Kidney epithelial cell (primary cell): ENCODE measurements around the gene NAT14. TPM values are rescaled to one million over a fixed set of nuclear protein-coding genes. Genes with fewer than 3 reads are reported as not detected.

Experiments
- DNase-seq: peaks from one replicate; pipeline ENCODE4 v3.0.0-alpha.2; 2010; ENCODE audit warnings: low read depth
- H3K27me3 ChIP-seq: 2 replicates; pipeline ENCODE4 v1.6.0; 2011; ENCODE audit warnings: low read length; ENCODE audit not compliant: control insufficient read depth, insufficient read depth
- H3K36me3 ChIP-seq: 2 replicates; pipeline ENCODE4 v1.5.1; 2011; ENCODE audit warnings: low read length; ENCODE audit not compliant: control insufficient read depth, insufficient read depth
- H3K4me3 ChIP-seq: 2 replicates; pipeline ENCODE4 v1.5.1; 2011; ENCODE audit warnings: low read depth, mild to moderate bottlenecking, control low read depth, low read length
- CTCF ChIP-seq: IDR thresholded peaks from 2 replicates; pipeline ENCODE4 v1.5.1; 2011; ENCODE audit warnings: mild to moderate bottlenecking, moderate library complexity, low read length, control low read depth, inconsistent platforms; ENCODE audit not compliant: insufficient read depth, poor library complexity, severe bottlenecking
- total RNA-seq: library from RNA; depleted of rRNA; stranded (reverse); fragments of >200 nt; gene quantifications from 2 replicates; pipeline ENCODE4 v1.2.3, GENCODE V29; 2015

The NAT14 gene
- total RNA-seq, 1 donor from 2014 or later: 18.2 TPM

DNA sequence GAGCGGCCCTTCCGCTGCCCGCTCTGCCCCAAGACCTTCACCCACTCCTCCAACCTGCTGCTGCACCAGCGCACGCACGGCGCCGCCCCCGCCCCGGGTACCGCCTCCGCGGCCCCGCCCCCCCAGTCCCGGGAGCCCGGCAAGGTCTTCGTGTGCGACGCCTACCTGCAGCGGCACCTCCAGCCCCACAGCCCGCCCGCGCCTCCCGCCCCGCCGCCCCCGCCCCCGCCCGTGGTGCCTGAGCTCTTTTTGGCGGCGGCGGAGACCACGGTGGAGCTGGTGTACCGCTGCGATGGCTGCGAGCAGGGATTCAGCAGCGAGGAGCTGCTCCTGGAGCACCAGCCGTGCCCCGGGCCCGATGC lies 3.2 kb upstream of the NAT14 start:
- no peak for TF ChIP-seq CTCF
- no peak for DNase-seq
- H3K27me3 ChIP-seq: no peaks in the 10 kb centered on the region
- peaks cover 1% of the 10 kb centered on the region for H3K36me3 ChIP-seq
- H3K4me3 ChIP-seq: no peak overlapping the region

DNA sequence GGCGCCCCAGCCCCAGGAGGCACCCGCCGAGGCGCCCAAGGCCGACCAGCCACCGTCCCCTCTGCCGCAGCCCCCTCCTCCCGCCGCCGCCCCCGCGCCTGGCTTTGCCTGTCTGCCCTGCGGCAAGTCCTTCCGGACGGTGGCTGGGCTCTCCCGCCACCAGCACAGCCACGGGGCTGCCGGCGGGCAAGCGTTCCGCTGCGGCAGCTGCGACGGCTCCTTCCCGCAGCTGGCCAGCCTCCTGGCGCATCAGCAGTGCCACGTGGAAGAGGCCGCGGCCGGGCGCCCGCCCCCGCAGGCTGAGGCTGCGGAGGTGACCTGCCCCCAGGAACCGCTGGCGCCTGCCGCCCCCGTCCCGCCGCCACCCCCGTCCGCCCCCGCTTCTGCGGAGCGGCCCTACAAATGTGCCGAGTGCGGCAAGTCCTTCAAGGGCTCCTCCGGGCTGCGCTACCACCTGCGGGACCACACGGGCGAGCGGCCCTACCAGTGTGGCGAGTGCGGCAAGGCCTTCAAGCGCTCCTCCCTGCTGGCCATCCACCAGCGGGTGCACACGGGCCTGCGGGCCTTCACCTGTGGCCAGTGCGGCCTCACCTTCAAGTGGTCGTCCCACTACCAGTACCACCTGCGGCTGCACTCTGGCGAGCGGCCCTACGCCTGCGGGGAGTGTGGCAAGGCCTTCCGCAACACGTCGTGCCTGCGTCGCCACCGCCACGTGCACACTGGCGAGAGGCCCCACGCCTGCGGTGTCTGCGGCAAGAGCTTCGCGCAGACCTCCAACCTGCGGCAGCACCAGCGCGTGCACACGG lies 2.6 kb upstream of the NAT14 start:
- no peak for TF ChIP-seq CTCF
- no peaks in the 10 kb centered on the region for H3K27me3 ChIP-seq
- no peak for DNase-seq
- peaks cover 1% of the 10 kb centered on the region for H3K36me3 ChIP-seq
- no peak overlapping the region for H3K4me3 ChIP-seq

GRCh38 chr19:55482967-55483705 lies 1.9 kb upstream of the NAT14 start:
- no peaks in the 10 kb centered on the region for H3K27me3 ChIP-seq
- no peak for TF ChIP-seq CTCF

DNA sequence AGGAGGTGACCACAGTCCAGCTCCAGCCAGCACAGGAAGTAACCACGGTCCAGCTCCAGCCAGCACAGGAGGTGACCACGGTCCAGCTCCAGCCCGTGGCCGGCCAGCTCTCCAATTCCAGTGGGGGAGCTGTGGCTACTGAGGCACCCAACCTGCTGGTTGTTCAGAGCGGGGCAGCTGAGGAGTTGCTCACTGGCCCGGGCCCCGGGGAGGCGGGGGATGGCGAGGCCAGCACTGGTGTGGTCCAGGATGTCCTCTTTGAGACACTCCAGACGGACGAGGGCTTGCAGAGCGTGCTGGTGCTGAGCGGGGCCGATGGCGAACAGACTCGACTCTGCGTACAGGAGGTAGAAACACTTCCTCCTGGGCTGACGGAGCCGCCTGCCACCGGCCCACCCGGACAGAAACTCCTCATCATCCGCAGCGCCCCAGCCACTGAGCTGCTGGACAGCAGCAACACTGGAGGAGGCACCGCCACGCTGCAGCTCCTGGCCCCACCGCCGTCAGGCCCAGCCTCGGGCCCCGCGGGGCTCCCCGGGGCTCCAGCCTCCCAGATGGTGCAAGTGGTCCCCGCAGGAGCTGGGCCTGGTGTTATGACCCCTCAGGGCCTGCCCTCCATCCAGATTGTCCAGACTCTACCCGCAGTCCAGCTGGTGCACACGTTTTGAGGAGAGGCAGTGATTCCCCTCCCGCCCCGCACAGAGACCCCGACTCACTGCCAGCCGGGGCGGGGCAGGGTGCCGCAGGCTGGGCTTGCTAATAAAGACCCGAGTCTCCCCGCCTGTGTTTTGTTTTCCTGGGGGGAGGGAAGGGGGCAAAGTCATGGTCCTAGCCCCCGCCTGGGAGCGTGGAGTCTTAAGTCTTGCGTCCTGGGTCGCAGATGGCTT lies 1.0 kb upstream of the NAT14 start:
- TF ChIP-seq CTCF: no peak
- Histone ChIP-seq H3K36me3 (peaks cover 1% of the 10 kb centered on the region), H3K27me3 (no peaks in the 10 kb centered on the region), H3K4me3 (peak overlapping the region; percentile 79)
- DNase-seq: no peak

More at GRCh38 chr19:55482967-55483705, 1.9 kb upstream of the NAT14 start:
- H3K36me3 ChIP-seq: peaks cover 1% of the 10 kb centered on the region
- H3K4me3 ChIP-seq: no peak overlapping the region
- no peak for DNase-seq

DNA sequence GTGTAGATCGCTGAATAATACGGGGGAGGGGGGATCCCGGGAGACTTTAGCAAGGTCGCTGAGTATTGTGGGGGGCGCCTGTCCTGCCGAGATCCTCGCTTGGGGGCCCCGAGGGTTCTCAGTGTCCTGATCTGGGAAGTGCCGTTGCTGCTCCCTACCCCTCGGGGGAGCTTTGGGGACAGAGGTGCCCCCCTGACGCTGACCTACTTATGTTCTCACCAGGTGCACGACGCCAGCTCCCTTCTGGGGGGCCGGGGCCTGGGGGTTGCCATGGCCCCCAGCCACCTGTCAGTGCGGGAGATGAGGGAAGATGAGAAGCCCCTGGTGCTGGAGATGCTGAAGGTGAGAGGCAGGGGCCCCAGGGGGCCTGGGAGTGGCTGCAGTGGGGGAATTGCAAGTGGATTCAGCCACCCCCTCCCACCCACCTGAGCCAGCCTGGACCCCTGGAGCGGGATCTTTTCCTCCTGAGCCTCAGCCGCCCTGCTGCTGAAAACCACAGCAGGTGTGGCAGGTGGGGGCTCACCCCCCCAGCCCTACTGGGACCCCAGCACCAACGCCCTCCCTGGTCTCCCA lies 537 bp downstream of the NAT14 start:
- no peak for TF ChIP-seq CTCF
- DNase-seq: no peak
- Histone ChIP-seq H3K27me3 (no peaks in the 10 kb centered on the region), H3K4me3 (peak overlapping the region; percentile 79), H3K36me3 (peaks cover 1% of the 10 kb centered on the region)
